MM.1S (cell line): Measurements from ENCODE around the gene AP2A2.

ENCODE experiments used
- DNase-seq: peaks from one replicate; pipeline ENCODE4 v3.0.0-alpha.2; 2015
- H2AFZ ChIP-seq: fragments of 300-600 bp; sonication (generic); 2 replicates; pipeline ENCODE4 v1.6.0; 2016; ENCODE audit warnings: antibody characterized with exemption, low read length
- H3F3A ChIP-seq: fragments of 300-600 bp; sonication (generic); 2 replicates; pipeline ENCODE4 v1.6.1; 2016; ENCODE audit warnings: mild to moderate bottlenecking, antibody characterized with exemption, low read length, moderate library complexity, mixed read lengths; ENCODE audit not compliant: insufficient read depth
- H3K27ac ChIP-seq: fragments of 300-600 bp; sonication (generic); 2 replicates; pipeline ENCODE4 v1.5.1; 2016; ENCODE audit warnings: mild to moderate bottlenecking, low read length
- H3K27me3 ChIP-seq: fragments of 300-600 bp; sonication (generic); replicated peaks from 2 replicates; pipeline ENCODE4 v1.6.0; 2016; ENCODE audit warnings: low read length; ENCODE audit not compliant: insufficient read depth
- H3K36me3 ChIP-seq: fragments of 300-600 bp; sonication (generic); replicated peaks from 2 replicates; pipeline ENCODE4 v1.6.1; 2016; ENCODE audit warnings: mild to moderate bottlenecking, low read length, mixed read lengths; ENCODE audit not compliant: insufficient read depth
- H3K4me1 ChIP-seq: fragments of 300-600 bp; sonication (generic); 2 replicates; pipeline ENCODE4 v1.6.1; 2016; ENCODE audit warnings: low read length, mixed read lengths
- H3K4me2 ChIP-seq: fragments of 300-600 bp; sonication (generic); 2 replicates; pipeline ENCODE4 v1.6.0; 2016; ENCODE audit warnings: low read depth, low read length
- H3K4me3 ChIP-seq: fragments of 300-600 bp; sonication (generic); 2 replicates; pipeline ENCODE4 v1.5.1; 2016; ENCODE audit warnings: low read length, mixed read lengths
- H3K79me2 ChIP-seq: fragments of 300-600 bp; sonication (generic); 2 replicates; pipeline ENCODE4 v1.6.1; 2016; ENCODE audit warnings: mixed run types, low read length, mixed read lengths
- H3K9ac ChIP-seq: fragments of 300-600 bp; sonication (generic); 2 replicates; pipeline ENCODE4 v1.6.1; 2016; ENCODE audit warnings: low read length, mixed read lengths
- H3K9me2 ChIP-seq: fragments of 300-600 bp; sonication (generic); replicated peaks from 2 replicates; pipeline ENCODE4 v1.6.1; 2016; ENCODE audit warnings: mild to moderate bottlenecking, low read length, mixed read lengths; ENCODE audit not compliant: insufficient read depth
- H3K9me3 ChIP-seq: fragments of 300-600 bp; sonication (generic); replicated peaks from 2 replicates; pipeline ENCODE4 v1.6.1; 2016; ENCODE audit warnings: mild to moderate bottlenecking, low read length, mixed read lengths; ENCODE audit not compliant: insufficient read depth
- H4K20me1 ChIP-seq: fragments of 300-600 bp; sonication (generic); 2 replicates; pipeline ENCODE4 v1.6.1; 2016; ENCODE audit warnings: mild to moderate bottlenecking, low read length, moderate library complexity, mixed read lengths; ENCODE audit not compliant: insufficient read depth
- EZH2 ChIP-seq: fragments of 300-600 bp; sonication (generic); optimal IDR thresholded peaks from 2 replicates; pipeline ENCODE3; 2017; ENCODE audit warnings: low read depth, mild to moderate bottlenecking, antibody characterized with exemption, low read length, mixed read lengths
- EZH2phosphoT487 ChIP-seq: fragments of 300-600 bp; sonication (generic); IDR thresholded peaks from 2 replicates; pipeline ENCODE4 v1.6.1; 2018; ENCODE audit warnings: antibody characterized with exemption, low read length
- TF ChIP-seq, protein P1 (sequence below): fragments of 300-600 bp; sonication (generic); IDR thresholded peaks from 2 replicates; pipeline ENCODE4 v1.5.1; 2016; ENCODE audit warnings: antibody characterized with exemption, low read length, mixed read lengths

AP2A2 gene

DNA sequence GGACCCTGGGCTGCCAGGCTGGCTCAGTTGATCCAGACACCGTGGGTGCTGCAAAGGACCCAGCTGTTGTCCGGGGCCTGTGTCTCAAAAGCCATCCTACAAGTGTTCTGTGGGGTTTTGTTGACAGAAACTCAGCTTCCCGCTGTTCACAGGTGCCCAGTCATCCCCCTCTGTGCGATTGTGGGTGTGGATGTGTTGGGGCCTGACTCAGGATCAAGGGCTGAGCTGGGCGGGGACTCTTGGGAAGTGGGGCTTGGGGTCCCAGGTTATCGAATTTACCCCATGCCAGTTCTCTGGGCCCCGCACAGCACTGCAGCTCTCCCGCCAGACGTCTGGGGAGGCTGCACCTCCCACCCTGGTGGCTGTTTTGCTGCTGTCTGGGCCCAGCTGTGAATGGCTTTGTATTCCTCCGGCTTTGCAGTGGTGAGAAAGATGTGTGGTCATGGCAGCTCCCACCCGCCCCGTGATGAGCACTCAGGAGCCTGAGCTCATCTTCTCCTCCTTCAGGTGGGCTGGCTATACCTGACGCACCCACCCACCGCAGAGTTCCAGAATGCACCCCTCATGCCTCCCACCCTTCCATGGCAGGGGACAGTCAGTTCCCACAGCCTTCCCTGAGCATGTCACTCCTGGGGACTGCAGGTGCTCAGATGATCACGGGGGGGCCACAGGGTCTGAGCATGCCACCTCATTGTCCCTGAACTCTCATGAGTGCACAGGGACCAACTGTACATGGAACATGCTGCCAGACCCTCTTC, 3.6 kb upstream of the AP2A2 start:
- Histone ChIP-seq H3K9me3 (no peaks in the 10 kb centered on the region), H3K36me3 (no peaks in the 10 kb centered on the region), H3K4me1 (peaks cover 9% of the 10 kb centered on the region), H2AFZ (no peak overlapping the region), H3K4me2 (no peak overlapping the region), H3K27ac (no peak overlapping the region), H4K20me1 (no peaks in the 10 kb centered on the region), H3F3A (peaks cover 9% of the 10 kb centered on the region), H3K9me2 (no peaks in the 10 kb centered on the region), H3K79me2 (peaks cover 10% of the 10 kb centered on the region), H3K9ac (no peak overlapping the region), H3K27me3 (no peaks in the 10 kb centered on the region), H3K4me3 (no peak overlapping the region)
- TF ChIP-seq EZH2phosphoT487: no peak
- TF ChIP-seq, protein P1, sequence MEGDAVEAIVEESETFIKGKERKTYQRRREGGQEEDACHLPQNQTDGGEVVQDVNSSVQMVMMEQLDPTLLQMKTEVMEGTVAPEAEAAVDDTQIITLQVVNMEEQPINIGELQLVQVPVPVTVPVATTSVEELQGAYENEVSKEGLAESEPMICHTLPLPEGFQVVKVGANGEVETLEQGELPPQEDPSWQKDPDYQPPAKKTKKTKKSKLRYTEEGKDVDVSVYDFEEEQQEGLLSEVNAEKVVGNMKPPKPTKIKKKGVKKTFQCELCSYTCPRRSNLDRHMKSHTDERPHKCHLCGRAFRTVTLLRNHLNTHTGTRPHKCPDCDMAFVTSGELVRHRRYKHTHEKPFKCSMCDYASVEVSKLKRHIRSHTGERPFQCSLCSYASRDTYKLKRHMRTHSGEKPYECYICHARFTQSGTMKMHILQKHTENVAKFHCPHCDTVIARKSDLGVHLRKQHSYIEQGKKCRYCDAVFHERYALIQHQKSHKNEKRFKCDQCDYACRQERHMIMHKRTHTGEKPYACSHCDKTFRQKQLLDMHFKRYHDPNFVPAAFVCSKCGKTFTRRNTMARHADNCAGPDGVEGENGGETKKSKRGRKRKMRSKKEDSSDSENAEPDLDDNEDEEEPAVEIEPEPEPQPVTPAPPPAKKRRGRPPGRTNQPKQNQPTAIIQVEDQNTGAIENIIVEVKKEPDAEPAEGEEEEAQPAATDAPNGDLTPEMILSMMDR: no peak
- no peak for TF ChIP-seq EZH2
- DNase-seq: no peak

DNA sequence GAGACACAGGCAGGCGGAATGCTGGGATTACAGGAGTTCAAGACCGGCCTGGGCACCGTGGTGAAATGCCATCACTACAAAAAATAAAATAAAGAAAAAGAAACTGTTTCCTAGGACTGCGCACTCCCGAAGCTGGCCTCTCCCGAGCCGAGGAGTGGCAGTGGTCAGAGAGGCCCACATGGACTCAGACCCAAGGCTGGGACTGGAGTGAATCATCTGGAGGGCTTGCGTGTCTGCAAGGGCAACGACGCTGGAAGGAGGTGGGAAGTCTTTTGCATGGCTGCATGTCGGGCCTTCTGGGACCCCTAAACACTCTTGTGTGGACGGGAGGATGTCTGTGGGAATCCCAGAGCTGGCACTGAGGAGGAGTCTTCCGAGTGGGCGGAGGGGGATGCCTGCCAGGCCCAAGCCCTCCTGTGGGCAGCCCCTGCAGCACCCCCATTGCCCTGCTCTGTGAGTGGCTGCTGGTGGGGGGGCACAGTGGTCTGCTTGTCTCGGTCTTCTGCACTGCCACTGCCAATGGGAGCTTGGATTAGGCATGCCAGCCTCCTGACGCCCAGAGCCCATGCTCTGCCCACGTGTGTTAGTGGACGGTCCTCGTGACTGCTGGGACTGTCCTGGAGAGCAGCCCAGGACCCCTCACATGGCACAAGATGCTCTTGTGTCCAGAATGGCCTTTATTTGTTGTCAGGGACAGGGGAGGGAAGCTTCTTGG, 1.8 kb upstream of the AP2A2 start:
- H4K20me1 ChIP-seq: no peaks in the 10 kb centered on the region; the same call in 1 of the 2 replicates
- H2AFZ ChIP-seq: no peak overlapping the region
- H3F3A ChIP-seq: peaks cover 26% of the 10 kb centered on the region
- H3K9me2 ChIP-seq: no peaks in the 10 kb centered on the region
- peaks cover 25% of the 10 kb centered on the region for H3K4me1 ChIP-seq
- H3K79me2 ChIP-seq: peaks cover 22% of the 10 kb centered on the region
- no peak for DNase-seq
- no peak overlapping the region for H3K9ac ChIP-seq
- H3K27me3 ChIP-seq: no peaks in the 10 kb centered on the region
- H3K4me3 ChIP-seq: no peak overlapping the region
- no peaks in the 10 kb centered on the region for H3K9me3 ChIP-seq
- H3K27ac ChIP-seq: no peak overlapping the region
- no peak overlapping the region for H3K4me2 ChIP-seq
- TF ChIP-seq EZH2 (no peak), EZH2phosphoT487 (no peak)
- TF ChIP-seq, protein P1: no peak
- no peaks in the 10 kb centered on the region for H3K36me3 ChIP-seq

DNA sequence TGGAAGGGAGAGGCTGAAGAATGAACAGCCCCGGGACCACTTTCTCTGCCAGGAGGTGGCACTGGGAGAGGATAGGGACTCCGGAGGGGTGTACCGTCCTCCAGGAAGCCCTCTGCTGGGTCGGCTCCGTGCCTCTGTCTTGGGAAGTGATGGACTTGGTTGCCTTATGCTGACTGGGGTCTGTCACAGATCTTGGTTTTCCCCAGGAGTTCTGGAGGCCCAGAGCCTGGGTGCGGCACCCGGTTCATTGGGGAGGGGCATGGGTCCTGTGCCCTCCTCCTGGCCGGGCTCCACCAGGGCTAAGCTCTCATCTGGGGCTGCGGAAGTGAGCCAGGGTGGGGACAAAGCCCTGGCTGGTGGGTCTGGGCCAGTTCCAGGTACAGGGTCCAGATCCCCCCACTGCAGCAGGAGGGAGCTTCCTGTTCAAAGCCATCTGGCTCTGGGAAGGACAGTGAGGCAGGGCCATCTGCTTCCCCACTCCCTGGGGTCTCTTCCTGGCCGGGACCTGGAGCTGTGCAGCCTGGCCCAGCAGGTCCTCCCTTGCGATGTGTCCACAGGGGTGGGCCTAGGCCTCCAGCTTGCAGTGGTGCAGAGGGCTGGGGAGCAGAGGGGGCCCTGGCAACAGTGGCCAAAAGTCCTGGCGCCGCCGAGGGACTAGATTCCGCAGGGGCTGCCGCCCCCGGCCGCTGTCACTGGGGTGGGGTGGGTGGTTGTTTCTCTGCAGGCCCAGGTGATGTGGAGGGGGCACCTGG, 1.1 kb upstream of the AP2A2 start:
- Histone ChIP-seq H3K9ac (no peak overlapping the region), H3K9me2 (no peaks in the 10 kb centered on the region), H3K36me3 (no peaks in the 10 kb centered on the region), H3K4me2 (no peak overlapping the region), H3K4me3 (no peak overlapping the region), H3K79me2 (peaks cover 29% of the 10 kb centered on the region), H3F3A (peaks cover 27% of the 10 kb centered on the region), H4K20me1 (no peaks in the 10 kb centered on the region; the same call in 1 of the 2 replicates), H2AFZ (no peak overlapping the region), H3K27ac (no peak overlapping the region), H3K27me3 (no peaks in the 10 kb centered on the region), H3K4me1 (peaks cover 26% of the 10 kb centered on the region), H3K9me3 (no peaks in the 10 kb centered on the region)
- no peak for TF ChIP-seq EZH2phosphoT487
- TF ChIP-seq, protein P1: no peak
- no peak for TF ChIP-seq EZH2
- DNase-seq: no peak
